ENCODE results near the gene GTF2A1.
"Not testable (repeated sequence)": the region's sequence is repeated elsewhere in the genome, so short reads cannot be mapped to it uniquely, and the experiment has no call there.

Gene GTF2A1

DNA sequence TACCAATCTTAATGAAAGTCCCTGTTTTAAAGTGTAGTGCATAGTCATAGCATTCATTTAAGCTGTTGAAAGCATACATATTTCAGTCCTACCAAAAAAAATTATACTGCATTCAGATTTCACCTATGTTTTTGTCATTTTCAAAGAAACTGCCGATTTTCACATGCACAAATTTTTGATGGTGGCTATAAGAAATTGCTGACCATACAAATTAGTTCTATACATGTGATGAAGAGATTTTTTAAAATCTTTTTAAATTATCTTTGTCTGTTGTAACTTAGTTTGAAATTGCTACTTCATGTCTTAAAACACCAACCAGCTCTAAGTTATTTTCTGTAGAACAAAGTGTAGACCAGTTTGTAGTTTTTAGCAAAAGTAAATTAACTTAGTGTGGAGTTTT, 3.5 kb upstream of the GTF2A1 start:
- no peak for DNase-seq

DNA sequence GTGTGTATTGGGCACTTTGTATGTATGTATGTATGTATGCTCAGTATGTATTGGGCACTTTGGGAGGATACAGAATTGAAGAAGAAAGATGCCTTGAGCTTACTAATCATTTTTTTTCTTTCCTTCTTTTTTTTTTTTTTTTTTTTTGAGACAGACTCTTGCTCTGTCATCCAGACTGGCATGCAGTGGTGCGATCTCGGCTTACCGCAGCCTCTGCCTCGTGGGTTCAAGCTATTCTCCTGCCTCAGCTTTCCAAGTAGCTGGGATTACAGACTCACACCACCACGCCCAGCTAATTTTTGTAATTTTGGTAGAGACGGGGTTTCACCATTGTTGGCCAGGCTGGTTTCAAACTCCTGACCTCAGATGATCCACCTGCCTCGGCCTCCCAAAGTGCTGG, 3.0 kb upstream of the GTF2A1 start:
- not testable (repeated sequence) for DNase-seq

DNA sequence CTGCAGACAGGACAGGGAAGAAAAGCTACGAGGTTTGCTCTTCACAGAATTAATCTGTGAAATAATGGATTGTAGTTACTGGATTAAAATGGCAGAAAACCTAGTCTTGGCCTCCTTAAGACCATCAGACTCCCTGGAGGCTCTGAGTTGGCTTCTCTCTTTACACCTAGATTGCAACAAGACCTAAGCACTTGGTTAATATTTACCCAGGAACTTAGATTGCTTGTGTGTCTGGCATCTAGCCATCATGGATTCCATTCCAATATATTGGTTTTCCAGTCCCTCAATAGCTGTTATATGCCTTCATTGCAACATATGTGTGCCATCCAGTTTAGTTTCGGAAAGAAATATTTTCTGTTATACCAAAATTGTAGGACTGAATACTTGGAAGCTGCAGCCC, 1.9 kb upstream of the GTF2A1 start:
- DNase-seq = no peak

GRCh38 chr14:81222126-81222525, 1.4 kb upstream of the GTF2A1 start:
- DNase-seq = no peak

GRCh38 chr14:81221579-81222102, 882 bp upstream of the GTF2A1 start:
- DNase-seq = no peak

GRCh38 chr14:81220580-81220829, 254 bp downstream of the GTF2A1 start:
- no peak for DNase-seq

DNA sequence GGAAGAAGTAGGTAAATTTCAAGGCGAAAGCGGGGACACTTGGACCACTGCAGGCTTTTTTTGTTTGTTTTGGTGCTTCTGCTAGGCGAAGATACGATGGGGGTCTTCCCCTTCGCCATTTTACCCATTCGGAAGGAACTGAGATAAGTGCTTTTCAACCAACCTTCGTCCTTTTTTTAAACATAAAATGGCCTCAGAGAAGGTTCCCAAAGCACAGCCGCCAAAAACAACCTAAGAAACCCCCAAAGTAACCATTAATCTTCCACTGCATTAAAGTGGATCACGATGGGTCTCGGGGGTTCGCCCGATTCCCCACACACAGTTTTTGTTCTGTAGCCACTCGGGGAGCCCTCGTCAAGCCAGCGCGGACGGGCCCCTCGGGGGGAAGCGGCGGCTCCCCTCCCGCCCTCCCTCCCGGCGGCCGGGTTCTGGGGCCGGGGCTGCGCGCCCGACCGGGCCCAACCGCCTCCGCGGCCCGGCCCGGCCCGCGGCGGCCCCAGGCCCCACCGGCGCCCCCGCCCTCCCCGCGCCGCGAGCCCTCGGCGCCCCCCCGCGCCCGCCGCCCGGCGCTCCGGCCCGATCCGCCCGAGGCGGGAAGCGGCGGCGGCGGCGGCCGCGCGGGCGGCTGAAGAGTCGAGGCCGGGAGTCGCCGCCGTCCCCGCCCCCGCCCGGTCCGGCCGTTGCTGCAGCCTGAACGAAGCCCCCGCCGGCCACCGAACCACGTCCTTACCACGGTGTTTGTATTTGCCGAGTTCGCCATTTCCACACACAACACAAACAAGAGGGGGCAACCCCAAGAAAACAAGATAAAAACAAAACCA, 790 bp downstream of the GTF2A1 start:
- DNase-seq = peak; percentile 37

DNA sequence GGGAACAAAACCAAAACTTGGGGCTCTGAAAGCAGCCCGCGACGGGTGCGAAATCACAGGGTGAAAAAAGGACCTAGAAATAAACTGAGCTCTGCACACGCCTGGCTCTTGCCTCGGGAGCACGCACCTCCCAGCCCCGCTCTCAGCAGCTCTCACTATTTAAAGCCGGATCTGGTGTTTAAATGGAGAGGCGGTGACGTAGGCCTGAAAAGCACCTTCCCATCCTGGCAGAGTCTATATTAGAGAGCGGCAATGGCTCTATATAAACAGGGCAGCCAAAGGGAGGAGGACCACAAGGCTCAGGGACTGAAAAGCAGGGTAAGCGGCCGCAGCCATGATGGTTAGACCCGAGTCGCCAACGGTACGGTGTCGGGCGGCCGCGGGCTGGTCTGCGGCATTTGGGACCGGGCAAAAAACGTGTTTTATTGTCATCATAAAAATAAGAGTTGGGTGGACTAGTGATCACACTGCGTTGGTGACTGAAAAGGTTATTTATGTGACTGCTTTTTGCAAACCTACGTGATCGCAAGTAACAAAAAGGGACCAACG, 1.5 kb downstream of the GTF2A1 start:
- DNase-seq = peak; percentile 95

GRCh38 chr14:81211844-81212243, 8.9 kb downstream of the GTF2A1 start:
- DNase-seq = peak; percentile 28

DNA sequence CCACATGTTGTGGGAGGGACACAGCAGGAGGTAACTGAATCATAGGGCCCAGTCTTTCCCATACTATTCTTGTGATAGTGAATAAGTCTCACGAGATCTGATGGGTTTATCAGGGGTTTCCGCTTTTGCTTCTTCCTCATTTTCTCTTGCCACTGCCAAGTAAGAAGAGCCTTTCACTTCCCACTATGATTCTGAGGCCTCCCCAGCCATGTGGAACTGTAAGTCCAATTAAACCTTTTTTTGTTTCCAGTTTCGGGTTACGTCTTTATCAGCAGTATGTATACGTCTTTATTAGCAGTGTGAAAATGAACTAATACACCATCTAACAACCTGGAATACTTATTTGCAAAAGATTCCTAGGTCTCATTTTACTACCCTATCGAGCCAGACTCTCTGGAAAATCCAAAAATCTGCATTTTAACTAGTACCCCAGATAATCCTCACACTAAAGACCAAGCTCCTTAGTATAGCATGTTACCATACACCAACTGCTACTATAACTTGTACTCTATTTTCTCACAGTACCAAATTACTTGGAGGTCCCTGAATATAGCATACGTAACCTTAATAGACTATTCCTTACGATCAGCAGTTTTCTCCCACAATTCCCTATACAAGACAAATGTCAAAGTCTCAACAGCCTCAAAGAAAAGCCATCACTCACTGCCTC, 11.5 kb downstream of the GTF2A1 start:
- DNase-seq = peak; percentile 19

DNA sequence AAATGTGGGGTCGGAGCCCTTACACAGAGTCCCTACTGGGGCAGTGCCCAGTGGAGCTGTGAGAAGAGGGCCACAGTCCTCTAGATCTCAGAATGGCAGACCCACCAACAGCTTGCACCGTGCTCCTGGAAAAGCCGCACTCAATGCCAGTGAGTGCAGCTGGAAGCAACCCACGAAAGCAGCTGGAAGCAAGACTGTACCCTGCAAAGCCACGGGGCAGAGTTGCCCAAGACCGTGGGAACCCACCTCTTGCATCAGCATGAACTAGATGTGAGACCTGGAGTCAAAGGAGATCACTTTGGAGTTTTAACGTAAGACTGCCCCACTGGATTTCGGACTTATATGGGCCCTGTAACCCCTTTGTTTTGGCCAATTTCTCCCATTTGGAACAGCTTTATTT, 12.3 kb downstream of the GTF2A1 start:
- no peak for DNase-seq

- DNase-seq = no peak
Measured at GRCh38 chr14:81206115-81206514, 14.6 kb downstream of the GTF2A1 start.

- no peak for DNase-seq
Measured at GRCh38 chr14:81205639-81206038, 15.1 kb downstream of the GTF2A1 start.

- DNase-seq = no peak
Measured at GRCh38 chr14:81200054-81200453, 20.7 kb downstream of the GTF2A1 start.

DNA sequence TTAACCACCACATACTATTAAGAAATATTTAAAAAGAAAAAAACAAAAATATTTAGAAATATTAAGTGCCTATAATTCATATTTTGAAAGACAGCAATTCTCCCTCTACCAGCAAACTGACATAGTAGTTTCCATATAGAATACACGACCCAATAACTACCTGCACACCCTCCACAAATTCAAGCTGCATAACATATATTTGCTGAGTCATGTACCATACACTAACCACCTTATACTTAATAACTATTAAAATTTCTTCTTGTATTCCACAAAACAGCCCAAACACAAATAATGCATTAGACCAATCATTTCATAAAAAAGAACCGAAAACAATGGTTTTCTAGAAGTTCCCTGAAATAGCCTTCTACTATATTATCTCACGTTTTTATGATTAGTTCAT, 21.7 kb downstream of the GTF2A1 start:
- no peak for DNase-seq

DNA sequence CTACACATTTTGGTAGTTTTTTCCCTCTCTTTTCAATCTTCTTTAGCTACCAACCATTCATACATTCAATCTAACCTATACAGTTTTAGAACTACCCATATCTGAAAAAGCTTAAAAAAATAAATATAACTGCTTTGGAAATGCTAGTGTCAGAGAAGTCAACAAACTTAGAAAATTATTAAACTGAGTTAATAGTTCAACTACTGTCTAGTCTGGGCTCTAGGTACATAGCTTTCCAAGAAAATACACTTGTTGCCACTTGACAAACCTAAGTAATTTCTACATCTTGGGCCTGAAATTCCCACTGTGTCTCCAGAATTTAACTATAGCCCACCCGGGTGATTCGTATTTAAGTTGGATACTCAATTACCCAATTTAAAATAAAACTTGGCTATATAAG, 22.1 kb downstream of the GTF2A1 start:
- no peak for DNase-seq

GRCh38 chr14:81193924-81194633, 26.7 kb downstream of the GTF2A1 start:
- DNase-seq = no peak

DNA sequence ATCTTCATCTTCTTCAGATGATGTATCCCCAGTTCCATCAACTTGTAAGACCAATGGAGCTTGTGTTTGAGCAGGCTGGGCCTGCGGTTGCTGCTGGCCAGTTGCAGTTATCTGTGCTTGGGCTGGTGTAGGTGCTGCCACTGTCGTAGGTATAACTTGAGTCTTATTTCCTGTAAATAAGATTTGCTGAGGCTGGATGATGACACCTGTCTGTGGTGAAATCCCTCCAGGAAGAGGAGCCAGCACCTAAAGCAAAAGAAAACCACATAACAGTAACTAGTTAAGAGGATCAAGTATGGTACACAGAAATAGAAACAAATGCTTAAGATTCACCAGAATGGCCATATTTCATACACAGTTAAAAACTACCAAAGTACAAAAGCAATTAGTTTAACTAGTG, 28.2 kb downstream of the GTF2A1 start:
- no peak for DNase-seq

DNA sequence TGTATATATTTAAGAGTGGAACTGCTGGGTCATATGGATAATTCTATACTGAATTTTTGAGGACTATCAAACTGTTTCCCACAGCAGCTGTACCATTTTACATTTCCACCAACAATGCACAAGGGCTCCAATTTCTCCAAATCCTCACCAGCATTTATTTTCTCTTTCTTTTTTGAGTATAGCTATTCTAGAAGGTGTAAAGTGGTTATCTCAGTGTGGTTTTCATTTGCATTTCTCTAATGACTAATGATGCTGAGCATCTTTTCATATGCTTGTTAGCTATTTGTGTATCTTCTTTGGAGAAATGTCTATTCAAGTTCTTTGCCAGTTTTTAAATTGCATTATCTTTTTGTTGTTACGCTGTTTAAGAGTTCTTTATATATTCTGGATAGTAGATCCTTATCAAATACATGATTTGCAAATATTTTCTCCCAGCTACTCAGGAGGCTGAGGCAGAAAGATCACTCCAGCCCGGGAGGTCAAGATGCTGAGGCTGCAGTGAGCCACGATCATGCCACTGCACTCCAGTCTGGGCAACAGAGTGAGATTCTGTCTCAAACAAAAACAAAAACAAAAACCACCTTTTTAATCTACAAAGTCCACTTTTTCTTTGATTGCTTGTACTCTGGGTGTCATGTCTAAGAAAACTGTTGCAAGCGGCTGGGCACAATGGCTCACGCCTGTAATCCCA, 32.8 kb downstream of the GTF2A1 start:
- no peak for DNase-seq

DNA sequence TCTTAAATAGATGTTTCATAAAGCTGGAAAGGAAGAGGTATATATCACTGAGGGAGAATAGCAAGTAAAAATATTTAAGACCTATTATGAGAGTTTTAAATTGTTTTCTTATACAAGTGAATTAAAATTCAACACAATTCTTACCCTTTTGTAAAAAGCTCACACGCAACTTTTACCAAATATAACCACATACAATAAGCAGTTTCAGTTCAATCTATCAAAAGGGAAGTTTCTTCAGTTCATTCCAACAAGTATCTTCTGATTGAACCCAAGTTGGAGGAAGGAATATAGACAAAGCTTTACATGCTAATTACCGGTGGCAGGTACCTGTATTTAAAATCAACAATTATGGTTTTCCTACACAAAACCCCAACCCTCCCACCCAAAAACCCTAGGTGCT, 41.1 kb downstream of the GTF2A1 start:
- DNase-seq = no peak

DNA sequence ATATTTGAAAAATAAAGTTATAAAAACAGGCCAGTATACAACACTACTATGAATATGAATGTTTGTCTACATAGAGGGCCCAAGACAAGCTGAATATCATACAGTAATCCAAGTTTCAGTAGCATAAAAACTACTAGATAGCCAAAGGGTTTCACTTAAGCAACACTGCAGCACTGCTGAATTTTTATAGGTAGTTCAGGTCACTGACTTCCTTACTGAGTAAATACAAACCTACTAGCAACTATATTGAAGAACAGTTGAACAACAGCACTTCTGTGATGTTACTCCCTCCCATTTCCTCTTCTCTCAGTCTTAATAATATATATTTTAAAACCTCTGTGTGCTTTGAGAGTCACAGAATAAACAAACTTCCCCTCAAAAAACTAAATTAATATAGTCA, 42.7 kb downstream of the GTF2A1 start:
- DNase-seq = no peak

GRCh38 chr14:81177225-81177624, 43.5 kb downstream of the GTF2A1 start:
- DNase-seq = no peak

DNA sequence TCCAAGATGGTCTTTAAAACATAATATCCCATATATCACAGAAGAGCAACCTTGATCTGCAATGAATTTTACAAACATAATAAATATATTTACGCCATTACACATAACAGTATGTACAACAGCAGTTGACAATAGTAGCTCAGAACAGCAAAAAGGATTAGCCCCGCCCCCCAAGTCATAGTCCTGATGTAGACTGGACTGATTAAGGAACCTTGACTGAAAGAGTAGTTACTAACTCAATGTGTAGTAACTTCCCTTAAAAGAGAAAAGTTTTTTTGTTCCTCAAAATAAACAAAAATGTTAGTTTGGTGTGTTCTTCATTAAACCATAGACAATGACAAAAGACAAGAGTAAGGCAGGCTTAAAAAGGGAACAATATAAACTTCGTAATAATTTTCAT, 44.5 kb downstream of the GTF2A1 start:
- DNase-seq = peak; percentile 15

All from CD4-positive, alpha-beta T cell treated with Interferon gamma for 1 hour (primary cell).